ENCODE data around the gene AKAP13. TPM values are rescaled to one million over a fixed set of nuclear protein-coding genes. Genes with fewer than 3 reads are reported as not detected.

The AKAP13 gene
- total and polyA plus RNA-seq, 2 of the 13 experiments (the other 11 are each of a cell fraction or from before 2014, with no cell fraction given) = 6.7 to 27.1 TPM

- 0 out of 2 replicates have a peak, but pooled peaks have one; percentile 48 for TF ChIP-seq ZNF34 (CRISPR knock-in tag; IDR thresholded peaks at IDR 0.05; ENCODE audit: borderline replicate concordance)
- TF ChIP-seq DBP (CRISPR knock-in tag; IDR thresholded peaks at IDR 0.05; ENCODE audit: not compliant biosample characterization) = no peak
- peak; percentile 7 for TF ChIP-seq ASH2L (IDR thresholded peaks at IDR 0.05; ENCODE audit: insufficient read length, low read depth, low read length)
- TF ChIP-seq PRDM10 (CRISPR knock-in tag; IDR thresholded peaks at IDR 0.05; ENCODE audit: low read depth) = 0 out of 2 replicates have a peak, but pooled peaks have one; percentile 30
- TF ChIP-seq NFATC3 (CRISPR knock-in tag; IDR thresholded peaks at IDR 0.05) = no peak
- TF ChIP-seq CBX2 (IDR thresholded peaks at IDR 0.05; ENCODE audit: low read depth, low read length) = no peak
- 0 out of 2 replicates have a peak, but pooled peaks have one; percentile 39 for TF ChIP-seq CBX2 (CRISPR knock-in tag; IDR thresholded peaks at IDR 0.05; ENCODE audit: low read depth)
- TF ChIP-seq ZNF768 (CRISPR knock-in tag; IDR thresholded peaks at IDR 0.05) = peak; percentile 55; the same call in 1 of the 2 replicates
- TF ChIP-seq MIER3 (CRISPR knock-in tag; IDR thresholded peaks at IDR 0.05; ENCODE audit: borderline replicate concordance) = 0 out of 2 replicates have a peak, but pooled peaks have one; percentile 31
- no peak for TF ChIP-seq ZNF207 (IDR thresholded peaks at IDR 0.05; ENCODE audit: borderline replicate concordance)
- TF ChIP-seq ZFAT (CRISPR knock-in tag; conservative IDR thresholded peaks at IDR 0.05) = 0 out of 2 replicates have a peak, but pooled peaks have one; percentile 31
- peak; percentile 55 for TF ChIP-seq ELF3 (CRISPR knock-in tag; IDR thresholded peaks at IDR 0.05)
- TF ChIP-seq SIN3A (IDR thresholded peaks at IDR 0.05; ENCODE audit: borderline replicate concordance, low read depth, low read length) = no peak
- TF ChIP-seq ZBTB46 (CRISPR knock-in tag; IDR thresholded peaks at IDR 0.05; ENCODE audit: borderline replicate concordance) = 0 out of 2 replicates have a peak, but pooled peaks have one; percentile 48
- 0 out of 2 replicates have a peak, but pooled peaks have one; percentile 12 for TF ChIP-seq RARA (CRISPR knock-in tag; IDR thresholded peaks at IDR 0.05)
- TF ChIP-seq ZGPAT (CRISPR knock-in tag; IDR thresholded peaks at IDR 0.05) = no peak; the same call in 1 of the 2 replicates
- peak; percentile 40; the same call in 1 of the 2 replicates for TF ChIP-seq CBX5 (CRISPR knock-in tag; IDR thresholded peaks at IDR 0.05; ENCODE audit: borderline replicate concordance)
- TF ChIP-seq TEF (CRISPR knock-in tag; IDR thresholded peaks at IDR 0.05) = no peak
- no peak; the same call in 1 of the 2 replicates for TF ChIP-seq RCOR2 (CRISPR knock-in tag; IDR thresholded peaks at IDR 0.05)
Measured at GRCh38 chr15:85330901-85331588, 49.4 kb upstream of the AKAP13 start (continued).
